Adrenal gland (tissue), 12 donors: ENCODE measurements around the gene NRDC. TPM values are rescaled to one million over a fixed set of nuclear protein-coding genes. Genes with fewer than 3 reads are reported as not detected.

Source experiments
- DNase-seq, 7 donors: peaks; one replicate each; pipeline ENCODE4 v3.0.0-alpha.2; 2019 to 2020
- H3K27ac ChIP-seq, 5 donors: fragments of 200-600 bp; sonication (generic) in 4 of 5; 1 replicate in 3 of 5; 2 replicates in 2 of 5; pipeline versions ENCODE4 v1.5.1 to v1.8.0; 2016 to 2020; ENCODE audit warnings: mild to moderate bottlenecking in 1 of 5
- H3K27me3 ChIP-seq: fragments of 200-600 bp; 2 replicates; pipeline ENCODE4 v1.8.0; 2021
- H3K36me3 ChIP-seq, 2 donors: fragments of 200-600 bp; replicated peaks in 1 of 2; 1 replicate in 1 of 2; 2 replicates in 1 of 2; pipeline versions ENCODE4 v1.5.1 to v1.8.0; 2018 to 2022
- H3K4me1 ChIP-seq, 2 donors: fragments of 200-600 bp; replicated peaks in 1 of 2; 1 replicate in 1 of 2; 2 replicates in 1 of 2; pipeline versions ENCODE4 v1.5.1 to v1.8.0; 2018 to 2021
- H3K4me3 ChIP-seq, 4 donors: fragments of 200-600 bp; sonication (generic) in 3 of 4; one replicate each; pipeline ENCODE4 v1.5.1; 2016 to 2018
- H3K9me3 ChIP-seq, 3 donors: fragments of 200-600 bp; sonication (generic) in 1 of 3; replicated peaks in 1 of 3; 1 replicate in 2 of 3; 2 replicates in 1 of 3; pipeline versions ENCODE4 v1.5.1 to v1.8.0; 2016 to 2021
- CTCF ChIP-seq, 6 experiments: fragments of 450-650 bp in 4 of 6; fragments of 200-600 bp in 2 of 6; sonication (generic) in 1 of 6; IDR thresholded peaks; 1 replicate in 5 of 6; 2 replicates in 1 of 6; pipeline versions ENCODE4 v1.5.1 to v1.8.0; 2016 to 2021; ENCODE audit warnings: antibody characterized with exemption in 6 of 6, mild to moderate bottlenecking in 2 of 6, moderate library complexity in 1 of 6
- POLR2A ChIP-seq, 2 donors: fragments of 450-650 bp; IDR thresholded peaks; one replicate each; pipeline ENCODE4 v1.6.1; 2017; ENCODE audit warnings: antibody characterized with exemption in 2 of 2, mild to moderate bottlenecking in 2 of 2, moderate library complexity in 1 of 2
- WGBS, 4 donors: extraction: QIAGEN DNeasy Blood & Tissue Kit in 2 of 4; methylation state at CpG; one replicate each; pipeline versions ENCODE4 v1.1.5 to v1.1.7; 2013 to 2017; 5-methylcytosine and 5-hydroxymethylcytosine counted together
- intact Hi-C, 2 donors: fragments of 100-400 bp; cut with DNase I; formaldehyde crosslinking; loops; one replicate each; pipeline versions ENCODE4 v1.14.1 to v1.15.0; 2022 to 2023
- polyA plus RNA-seq, 3 donors: library from polyadenylated mRNA; stranded (reverse); fragments of 200-250 nt in 2 of 3; fragments of 350-450 nt in 1 of 3; fragmentation: Illumina TruSeq in 1 of 3; extraction: RNeasy Lipid Tissue Mini Kit (QIAGEN cat#74804) in 1 of 3; gene quantifications; one replicate each; pipeline ENCODE4 v1.2.3, GENCODE V29; 2013 to 2014
- total RNA-seq, 9 donors: library from RNA; depleted of rRNA in 4 of 9; stranded (reverse); fragments of >200 nt in 4 of 9; fragments of 120-200 nt in 1 of 9; fragmentation: NEBNext Ultra II Directional in 1 of 9; extraction: Animal tissue kit (Norgen Biotek cat#: 25700) in 1 of 9; gene quantifications; one replicate each; pipeline versions ENCODE4 v1.1.0 to v1.2.4, GENCODE V29; 2013 to 2023
- donor health status: healthy with polysubstance abuse.
- donor health status: Bipolar disorder and iron deficiency.
- donor health status: DM: yes; HTN: yes; CAD: no.
- donor health status: DM: no; HTN: no; CAD: no.
- donor health status: DM: no; HTN: no; CAD: no.
- donor health status: DM: yes; HTN: yes; CAD: no.

The NRDC gene
- total and polyA plus RNA-seq, 12 donors = 49.5 to 373 (median 119) TPM

- intact Hi-C loops = no loop called here
- TF ChIP-seq CTCF (IDR thresholded peaks at IDR 0.05) (no peak), POLR2A (IDR thresholded peaks at IDR 0.05) (no peak)
- DNase-seq = no peak
- Histone ChIP-seq H3K27ac (no peak overlapping the region), H3K4me1 (peaks cover 0 to 4% of the 10 kb centered on the region in 2 donors), H3K36me3 (no peaks in the 10 kb centered on the region), H3K9me3 (no peaks in the 10 kb centered on the region), H3K27me3 (no peaks in the 10 kb centered on the region), H3K4me3 (no peak overlapping the region)
- 95 to 99% (median 97%) methylated on average over 7 of the region's 7 CpGs for WGBS, 4 donors
These were observed 123.1 kb downstream of the NRDC start for GRCh38 chr1:51755437-51755836.

GRCh38 chr1:51754666-51755065 lies 123.9 kb downstream of the NRDC start:
- no peak for DNase-seq
- no peak overlapping the region for H3K4me3 ChIP-seq
- H3K27ac ChIP-seq = no peak overlapping the region
- WGBS, 4 donors = 93 to 97% (median 96%) methylated on average over 3 of the region's 3 CpGs
- H3K27me3 ChIP-seq = no peaks in the 10 kb centered on the region
- no peak for TF ChIP-seq CTCF (IDR thresholded peaks at IDR 0.05)
- TF ChIP-seq POLR2A (IDR thresholded peaks at IDR 0.05) = no peak
- H3K36me3 ChIP-seq = no peaks in the 10 kb centered on the region
- intact Hi-C loops = no loop called here
- peaks cover 0 to 4% of the 10 kb centered on the region in 2 donors for H3K4me1 ChIP-seq
- H3K9me3 ChIP-seq = no peaks in the 10 kb centered on the region

GRCh38 chr1:51753969-51754368 lies 124.6 kb downstream of the NRDC start:
- intact Hi-C loops = no loop called here
- no peak overlapping the region for H3K27ac ChIP-seq
- DNase-seq = no peak
- no peaks in the 10 kb centered on the region for H3K27me3 ChIP-seq
- TF ChIP-seq CTCF (IDR thresholded peaks at IDR 0.05) = no peak
- no peak for TF ChIP-seq POLR2A (IDR thresholded peaks at IDR 0.05)
- H3K9me3 ChIP-seq = no peaks in the 10 kb centered on the region
- H3K4me1 ChIP-seq = peaks cover 0 to 4% of the 10 kb centered on the region in 2 donors
- no peak overlapping the region for H3K4me3 ChIP-seq
- H3K36me3 ChIP-seq = no peaks in the 10 kb centered on the region

GRCh38 chr1:51752073-51752948 lies 126.2 kb downstream of the NRDC start:
- Histone ChIP-seq H3K27ac (no peak overlapping the region), H3K27me3 (no peaks in the 10 kb centered on the region), H3K4me3 (no peak overlapping the region), H3K9me3 (no peaks in the 10 kb centered on the region), H3K36me3 (no peaks in the 10 kb centered on the region), H3K4me1 (no peaks in the 10 kb centered on the region)
- DNase-seq = no peak
- 90 to 98% (median 95%) methylated on average over 11 of the region's 11 CpGs for WGBS, 4 donors
- intact Hi-C loops = no loop called here
- TF ChIP-seq CTCF (IDR thresholded peaks at IDR 0.05) (no peak), POLR2A (IDR thresholded peaks at IDR 0.05) (no peak)
